OCI-LY1 (cell line): ENCODE measurements around the gene CEND1.
A peak's percentile ranks its signal among the peaks of the same experiment; 100 is the strongest.

Experiments used
- H2AFZ ChIP-seq: fragments of 200-600 bp; sonication (generic), shearing (Covaris generic); 2 replicates; pipeline ENCODE4 v1.6.0; 2014; ENCODE audit warnings: antibody characterized with exemption, mild to moderate bottlenecking, low read length
- H3F3A ChIP-seq: fragments of 200-600 bp; sonication (generic), shearing (Covaris generic); 2 replicates; pipeline ENCODE4 v1.6.0; 2014; ENCODE audit warnings: mild to moderate bottlenecking, antibody characterized with exemption, low read length, moderate library complexity; ENCODE audit not compliant: insufficient read depth
- H3K27ac ChIP-seq: fragments of 200-600 bp; sonication (generic); 2 replicates; pipeline ENCODE4 v1.5.1; 2014; ENCODE audit warnings: low read length, mixed run types, mild to moderate bottlenecking, low read depth; ENCODE audit not compliant: poor library complexity, severe bottlenecking
- H3K27me3 ChIP-seq: fragments of 200-600 bp; sonication (generic); 2 replicates; pipeline ENCODE4 v1.6.0; 2014; ENCODE audit warnings: antibody characterized with exemption, mild to moderate bottlenecking, low read length, moderate library complexity; ENCODE audit not compliant: insufficient read depth
- H3K36me3 ChIP-seq: fragments of 200-600 bp; sonication (generic); 2 replicates; pipeline ENCODE4 v1.6.1; 2014; ENCODE audit warnings: mild to moderate bottlenecking, antibody characterized with exemption, low read length, moderate library complexity, mixed read lengths; ENCODE audit not compliant: insufficient read depth
- H3K4me1 ChIP-seq: fragments of 200-600 bp; sonication (generic); 2 replicates; pipeline ENCODE4 v1.5.1; 2014; ENCODE audit warnings: mild to moderate bottlenecking, low read length, moderate library complexity; ENCODE audit not compliant: insufficient read depth, severe bottlenecking
- H3K4me2 ChIP-seq: fragments of 200-600 bp; sonication (generic), shearing (Covaris generic); 2 replicates; pipeline ENCODE4 v1.6.1; 2014; ENCODE audit warnings: low read length
- H3K4me3 ChIP-seq: fragments of 200-600 bp; sonication (generic); 2 replicates; pipeline ENCODE4 v1.5.1; 2014; ENCODE audit warnings: low read length, low read depth, mild to moderate bottlenecking, mixed read lengths; ENCODE audit not compliant: poor library complexity, severe bottlenecking
- H3K79me2 ChIP-seq: fragments of 200-600 bp; shearing (Covaris generic); 2 replicates; pipeline ENCODE4 v1.6.1; 2016; ENCODE audit warnings: mixed run types, low read length, mixed read lengths; ENCODE audit not compliant: insufficient read depth
- H3K9ac ChIP-seq: fragments of 200-600 bp; sonication (generic), shearing (Covaris generic); 2 replicates; pipeline ENCODE4 v1.6.1; 2014; ENCODE audit warnings: mild to moderate bottlenecking, low read length, mixed read lengths
- H3K9me2 ChIP-seq: fragments of 200-600 bp; sonication (generic), shearing (Covaris generic); 2 replicates; pipeline ENCODE4 v1.6.1; 2014; ENCODE audit warnings: low read depth, mild to moderate bottlenecking, low read length, mixed read lengths
- H3K9me3 ChIP-seq: fragments of 200-600 bp; shearing (Covaris generic); 2 replicates; pipeline ENCODE4 v1.6.1; 2014; ENCODE audit warnings: low read length, mixed read lengths
- H4K20me1 ChIP-seq: fragments of 200-600 bp; sonication (generic), shearing (Covaris generic); 2 replicates; pipeline ENCODE4 v1.6.0; 2016; ENCODE audit warnings: mild to moderate bottlenecking, low read length; ENCODE audit not compliant: insufficient read depth
- EZH2 ChIP-seq: fragments of 200-600 bp; sonication (generic), shearing (Covaris generic); IDR thresholded peaks from 2 replicates; pipeline ENCODE4 v1.8.0; 2017; ENCODE audit warnings: borderline replicate concordance, mixed run types, mild to moderate bottlenecking, antibody characterized with exemption, low read length, moderate library complexity, mixed read lengths
- TF ChIP-seq, protein P1 (sequence below): fragments of 200-600 bp; sonication (generic), shearing (Covaris generic); IDR thresholded peaks from 2 replicates; pipeline ENCODE4 v1.5.1; 2017; ENCODE audit warnings: mild to moderate bottlenecking, antibody characterized with exemption, low read length, moderate library complexity, mixed read lengths

Gene CEND1

DNA sequence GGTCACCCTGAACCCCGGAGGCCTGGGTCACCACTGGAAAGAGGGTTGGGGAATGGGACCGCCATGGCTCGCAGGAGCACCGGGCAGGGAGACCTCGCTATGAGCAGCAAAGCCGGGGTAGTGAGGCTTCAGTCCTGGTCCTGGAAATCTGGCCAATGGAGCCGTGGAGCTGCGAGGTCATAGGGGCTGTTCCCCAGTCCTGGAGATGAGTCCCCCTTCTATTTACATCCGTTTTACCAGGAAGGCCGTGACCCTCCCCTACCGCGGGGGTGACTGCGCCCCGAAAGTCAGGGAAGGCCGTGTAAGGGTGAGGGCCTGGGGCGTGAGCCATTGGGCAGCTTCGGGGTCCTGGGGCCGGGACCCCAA is 14.7 kb upstream of the CEND1 start:
- peak overlapping the region; percentile 87 for H3K4me2 ChIP-seq
- H3K27ac ChIP-seq = peak overlapping the region; percentile 72
- no peaks in the 10 kb centered on the region for H3K79me2 ChIP-seq
- H3K36me3 ChIP-seq = peaks cover 33% of the 10 kb centered on the region
- H4K20me1 ChIP-seq = no peaks in the 10 kb centered on the region
- H3K9me3 ChIP-seq = no peaks in the 10 kb centered on the region
- H3K27me3 ChIP-seq = no peaks in the 10 kb centered on the region
- no peak overlapping the region for H2AFZ ChIP-seq
- peaks cover 40% of the 10 kb centered on the region for H3K4me1 ChIP-seq
- H3K4me3 ChIP-seq = peak overlapping the region; percentile 72
- H3F3A ChIP-seq = no peaks in the 10 kb centered on the region
- TF ChIP-seq, protein P1, sequence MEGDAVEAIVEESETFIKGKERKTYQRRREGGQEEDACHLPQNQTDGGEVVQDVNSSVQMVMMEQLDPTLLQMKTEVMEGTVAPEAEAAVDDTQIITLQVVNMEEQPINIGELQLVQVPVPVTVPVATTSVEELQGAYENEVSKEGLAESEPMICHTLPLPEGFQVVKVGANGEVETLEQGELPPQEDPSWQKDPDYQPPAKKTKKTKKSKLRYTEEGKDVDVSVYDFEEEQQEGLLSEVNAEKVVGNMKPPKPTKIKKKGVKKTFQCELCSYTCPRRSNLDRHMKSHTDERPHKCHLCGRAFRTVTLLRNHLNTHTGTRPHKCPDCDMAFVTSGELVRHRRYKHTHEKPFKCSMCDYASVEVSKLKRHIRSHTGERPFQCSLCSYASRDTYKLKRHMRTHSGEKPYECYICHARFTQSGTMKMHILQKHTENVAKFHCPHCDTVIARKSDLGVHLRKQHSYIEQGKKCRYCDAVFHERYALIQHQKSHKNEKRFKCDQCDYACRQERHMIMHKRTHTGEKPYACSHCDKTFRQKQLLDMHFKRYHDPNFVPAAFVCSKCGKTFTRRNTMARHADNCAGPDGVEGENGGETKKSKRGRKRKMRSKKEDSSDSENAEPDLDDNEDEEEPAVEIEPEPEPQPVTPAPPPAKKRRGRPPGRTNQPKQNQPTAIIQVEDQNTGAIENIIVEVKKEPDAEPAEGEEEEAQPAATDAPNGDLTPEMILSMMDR = no peak
- no peak for TF ChIP-seq EZH2
- H3K9me2 ChIP-seq = no peaks in the 10 kb centered on the region
- peak overlapping the region; percentile 87 for H3K9ac ChIP-seq

GRCh38 chr11:803770-804598 is 14.1 kb upstream of the CEND1 start:
- Histone ChIP-seq H2AFZ (no peak overlapping the region), H3K9me2 (no peaks in the 10 kb centered on the region), H3K4me3 (peak overlapping the region; percentile 72), H3K36me3 (peaks cover 37% of the 10 kb centered on the region), H3K27ac (peak overlapping the region; percentile 72), H3K9ac (peak overlapping the region; percentile 87), H3F3A (no peaks in the 10 kb centered on the region), H3K4me1 (peaks cover 40% of the 10 kb centered on the region), H3K27me3 (no peaks in the 10 kb centered on the region), H3K4me2 (peak overlapping the region; percentile 87), H4K20me1 (no peaks in the 10 kb centered on the region), H3K9me3 (no peaks in the 10 kb centered on the region), H3K79me2 (no peaks in the 10 kb centered on the region)
- TF ChIP-seq, protein P1 = no peak
- no peak for TF ChIP-seq EZH2

DNA sequence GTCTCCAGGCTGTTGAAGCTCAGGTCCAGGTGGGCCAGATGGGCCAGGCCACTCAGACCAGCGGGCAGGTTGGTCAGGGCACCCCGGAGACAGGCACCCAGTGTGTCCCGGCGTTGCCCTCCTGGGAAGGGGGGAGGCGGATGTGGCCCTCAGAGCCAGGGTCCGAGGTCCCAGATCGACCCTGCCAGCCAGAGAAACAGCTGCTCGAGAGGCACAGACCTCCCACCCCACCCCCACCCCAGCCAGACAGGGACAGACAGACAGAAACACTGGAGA is 13.5 kb upstream of the CEND1 start:
- H3K79me2 ChIP-seq = no peaks in the 10 kb centered on the region
- no peaks in the 10 kb centered on the region for H3K9me3 ChIP-seq
- peak overlapping the region; percentile 87 for H3K4me2 ChIP-seq
- no peaks in the 10 kb centered on the region for H3K27me3 ChIP-seq
- peak overlapping the region; percentile 87; the same call in 1 of the 2 replicates for H3K9ac ChIP-seq
- no peaks in the 10 kb centered on the region for H3K9me2 ChIP-seq
- no peaks in the 10 kb centered on the region for H3F3A ChIP-seq
- peak overlapping the region; percentile 72 for H3K4me3 ChIP-seq
- no peaks in the 10 kb centered on the region for H4K20me1 ChIP-seq
- H3K4me1 ChIP-seq = peaks cover 36% of the 10 kb centered on the region
- no peak overlapping the region for H2AFZ ChIP-seq
- no peak overlapping the region for H3K27ac ChIP-seq
- peaks cover 38% of the 10 kb centered on the region for H3K36me3 ChIP-seq
- TF ChIP-seq, protein P1 = no peak
- TF ChIP-seq EZH2 = no peak
